CD4-positive, alpha-beta T cell (primary cell): ENCODE data around the gene PSME3IP1. TPM values are rescaled to one million over a fixed set of nuclear protein-coding genes. Genes with fewer than 3 reads are reported as not detected.

ENCODE experiments used
- ATAC-seq: fragments of 200-7000 bp; cut with Tn5 transposase; one replicate; pipeline ENCODE4 v1.10.0; 2022; ENCODE audit warnings: mild to moderate bottlenecking; ENCODE audit not compliant: poor library complexity
- CTCF ChIA-PET: fragments of 350-600 bp; sonication (Branson Sonifier 250); formaldehyde crosslinking; loops from one replicate; lab custom pipeline; 2021; ENCODE audit warnings: antibody characterized with exemption, inconsistent platforms; lab: Charles Lee
- POLR2A ChIA-PET: fragments of 350-600 bp; sonication (Branson Sonifier 250); formaldehyde crosslinking; loops from one replicate; lab custom pipeline; 2021; ENCODE audit warnings: antibody characterized with exemption, inconsistent platforms; lab: Charles Lee
- DNase-seq, 14 experiments: peaks; one replicate each; pipeline ENCODE4 v3.0.0-alpha.2; 2013 to 2020; ENCODE audit warnings: mixed read lengths in 2 of 14
- H3K27ac ChIP-seq, 2 donors: one replicate each; pipeline versions ENCODE4 v1.5.1 to v1.7.0; 2013; ENCODE audit warnings: low read length in 2 of 2, low read depth in 1 of 2, mild to moderate bottlenecking in 1 of 2
- H3K27me3 ChIP-seq, 2 experiments: 1 replicate in 1 of 2; 2 replicates in 1 of 2; pipeline versions ENCODE4 v1.6.1 to v1.7.0; 2013; ENCODE audit warnings: low read length in 2 of 2, control low read depth in 1 of 2, mild to moderate bottlenecking in 1 of 2, moderate library complexity in 1 of 2; ENCODE audit not compliant: insufficient read depth in 2 of 2, control insufficient read depth in 1 of 2
- H3K36me3 ChIP-seq: one replicate; pipeline ENCODE4 v1.6.1; 2013; ENCODE audit warnings: low read length, control low read depth; ENCODE audit not compliant: insufficient read depth
- H3K4me1 ChIP-seq: one replicate; pipeline ENCODE4 v1.6.1; 2013; ENCODE audit warnings: low read length, control low read depth; ENCODE audit not compliant: insufficient read depth
- H3K4me3 ChIP-seq: one replicate; pipeline ENCODE4 v1.5.1; 2013; ENCODE audit warnings: mild to moderate bottlenecking, low read length, moderate library complexity
- H3K9me3 ChIP-seq, 2 experiments: 1 replicate in 1 of 2; 2 replicates in 1 of 2; pipeline versions ENCODE4 v1.6.1 to v1.7.0; 2013; ENCODE audit warnings: low read length in 2 of 2, mild to moderate bottlenecking in 2 of 2, control low read depth in 1 of 2, moderate library complexity in 1 of 2; ENCODE audit not compliant: control insufficient read depth in 1 of 2, insufficient read depth in 1 of 2
- H3K27ac Mint-ChIP-seq: one replicate; pipeline ENCODE4 v1.8.0; 2020; ENCODE audit warnings: mixed read lengths
- H3K27me3 Mint-ChIP-seq: one replicate; pipeline ENCODE4 v1.8.0; 2021; ENCODE audit warnings: mixed read lengths
- H3K36me3 Mint-ChIP-seq: one replicate; pipeline ENCODE4 v1.8.0; 2021; ENCODE audit warnings: low read depth, mixed read lengths
- H3K4me1 Mint-ChIP-seq: one replicate; pipeline ENCODE4 v1.8.0; 2021; ENCODE audit warnings: low read depth, mixed read lengths
- H3K4me3 Mint-ChIP-seq: one replicate; pipeline ENCODE4 v1.8.0; 2020; ENCODE audit warnings: mild to moderate bottlenecking, mixed read lengths
- H3K9me3 Mint-ChIP-seq: one replicate; pipeline ENCODE4 v1.8.0; 2020; ENCODE audit warnings: mixed read lengths
- intact Hi-C, 2 experiments: fragments of 100-400 bp; cut with DNase I in 1 of 2; cut with micrococcal nuclease in 1 of 2; formaldehyde crosslinking; loops; one replicate each; pipeline versions ENCODE4 v1.15.1 to v1.9.0; 2023 to 2025; cut with DNase I, micrococcal nuclease
- total RNA-seq, 174 experiments: library from RNA in 2 of 174; stranded (reverse) in 2 of 174; gene quantifications; one replicate each; pipeline ENCODE4 v1.2.3 and lab custom pipeline; 2021 to 2026
- TF ChIP-seq, protein P1 (sequence below): fragments of 200-600 bp; IDR thresholded peaks from one replicate; pipeline ENCODE4 v1.8.0; 2022; ENCODE audit warnings: antibody characterized with exemption, mild to moderate bottlenecking

Gene PSME3IP1
- total RNA-seq, 2 experiments from 2014 or later = 77.1 to 77.9 TPM

DNA sequence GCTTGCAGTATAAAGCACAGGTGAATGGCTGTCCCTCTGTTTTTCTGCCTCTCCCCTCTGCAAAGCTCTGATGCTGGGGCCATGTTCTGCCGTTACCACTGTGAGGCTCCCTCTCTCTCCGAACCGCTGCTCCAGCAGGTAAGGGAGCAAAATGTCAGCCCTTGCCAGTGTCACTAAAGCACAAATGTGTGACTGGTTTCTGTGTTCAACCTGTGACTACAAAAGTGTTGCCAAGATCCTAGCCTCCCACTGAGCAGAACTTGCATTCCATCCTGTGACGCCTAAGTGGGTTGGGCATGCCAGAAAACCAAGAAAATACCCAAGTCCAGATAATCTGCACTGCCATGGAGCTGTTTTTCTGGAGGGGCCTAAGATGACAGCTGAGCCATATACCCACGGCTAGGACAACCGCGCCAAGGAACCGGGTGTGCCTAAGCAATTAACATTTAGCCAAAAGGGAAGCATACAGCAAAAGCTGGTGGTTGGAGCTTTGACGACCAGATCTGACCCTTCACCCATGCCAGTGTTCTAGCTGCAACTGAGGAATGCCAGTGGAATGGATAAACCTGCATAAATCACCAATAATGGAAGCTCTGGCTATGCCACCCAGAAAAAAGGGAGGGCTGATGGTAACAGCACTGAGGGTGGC is 35.0 kb downstream of the PSME3IP1 start:
- DNase-seq (no peak), ATAC-seq (no peak)
- H3K27me3 Mint-ChIP-seq = no peaks in the 10 kb centered on the region
- H3K36me3 Mint-ChIP-seq = peaks cover 36% of the 10 kb centered on the region
- no peak overlapping the region for H3K27ac Mint-ChIP-seq
- H3K4me3 Mint-ChIP-seq = no peak overlapping the region
- no peaks in the 10 kb centered on the region for H3K9me3 Mint-ChIP-seq
- no peaks in the 10 kb centered on the region for H3K27me3 ChIP-seq
- H3K4me1 ChIP-seq = peaks cover 3% of the 10 kb centered on the region
- CTCF ChIA-PET = interaction anchor here (0.6 kb wide), 1 partner anchor 312 kb away, joined by 4 read pairs; no protein-coding TSS in a partner anchor
- TF ChIP-seq, protein P1, sequence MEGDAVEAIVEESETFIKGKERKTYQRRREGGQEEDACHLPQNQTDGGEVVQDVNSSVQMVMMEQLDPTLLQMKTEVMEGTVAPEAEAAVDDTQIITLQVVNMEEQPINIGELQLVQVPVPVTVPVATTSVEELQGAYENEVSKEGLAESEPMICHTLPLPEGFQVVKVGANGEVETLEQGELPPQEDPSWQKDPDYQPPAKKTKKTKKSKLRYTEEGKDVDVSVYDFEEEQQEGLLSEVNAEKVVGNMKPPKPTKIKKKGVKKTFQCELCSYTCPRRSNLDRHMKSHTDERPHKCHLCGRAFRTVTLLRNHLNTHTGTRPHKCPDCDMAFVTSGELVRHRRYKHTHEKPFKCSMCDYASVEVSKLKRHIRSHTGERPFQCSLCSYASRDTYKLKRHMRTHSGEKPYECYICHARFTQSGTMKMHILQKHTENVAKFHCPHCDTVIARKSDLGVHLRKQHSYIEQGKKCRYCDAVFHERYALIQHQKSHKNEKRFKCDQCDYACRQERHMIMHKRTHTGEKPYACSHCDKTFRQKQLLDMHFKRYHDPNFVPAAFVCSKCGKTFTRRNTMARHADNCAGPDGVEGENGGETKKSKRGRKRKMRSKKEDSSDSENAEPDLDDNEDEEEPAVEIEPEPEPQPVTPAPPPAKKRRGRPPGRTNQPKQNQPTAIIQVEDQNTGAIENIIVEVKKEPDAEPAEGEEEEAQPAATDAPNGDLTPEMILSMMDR = no peak
- H3K4me1 Mint-ChIP-seq = peaks cover 19% of the 10 kb centered on the region
- H3K9me3 ChIP-seq = no peaks in the 10 kb centered on the region
- POLR2A ChIA-PET = interaction anchor here (1.1 to 2.5 kb wide), 2 partner anchors 7 to 9 kb away, joined by 3 to 7 read pairs; no protein-coding TSS in a partner anchor
- peaks cover 34% of the 10 kb centered on the region for H3K36me3 ChIP-seq
- no peak overlapping the region for H3K4me3 ChIP-seq
- no peak overlapping the region for H3K27ac ChIP-seq
- intact Hi-C loops = no loop called here

DNA sequence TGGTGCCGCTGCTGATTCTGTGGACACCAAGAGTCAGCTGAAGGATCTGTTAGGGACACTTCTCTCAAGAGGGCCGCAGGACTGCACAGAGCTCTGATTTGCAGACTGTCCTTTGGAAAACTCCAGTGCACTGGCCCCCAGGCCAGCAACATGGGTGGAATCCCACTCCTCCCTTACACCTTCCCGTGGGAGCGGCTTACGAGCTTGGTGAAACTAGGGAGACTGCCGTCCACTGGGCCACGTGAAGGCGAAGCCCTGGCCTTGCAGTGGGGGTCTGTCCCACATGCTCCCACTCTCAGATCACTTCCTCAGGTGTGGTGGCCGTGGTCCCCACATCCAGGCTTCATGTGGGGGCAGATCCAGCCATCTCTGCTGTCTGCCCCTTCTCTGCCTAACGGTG is 36.4 kb downstream of the PSME3IP1 start:
- H3K27me3 ChIP-seq = no peaks in the 10 kb centered on the region
- Mint-ChIP-seq H3K4me3 (no peak overlapping the region), H3K4me1 (peaks cover 21% of the 10 kb centered on the region), H3K9me3 (no peaks in the 10 kb centered on the region), H3K27ac (no peak overlapping the region), H3K27me3 (no peaks in the 10 kb centered on the region), H3K36me3 (peaks cover 24% of the 10 kb centered on the region)
- ATAC-seq = no peak
- TF ChIP-seq, protein P1 = no peak
- ChIA-PET CTCF (no interaction called here), POLR2A (interaction anchor here (0.9 to 1.4 kb wide), 2 partner anchors 13 to 63 kb away, joined by 3 to 4 read pairs; no protein-coding TSS in a partner anchor)
- peaks cover 7% of the 10 kb centered on the region for H3K4me1 ChIP-seq
- no peaks in the 10 kb centered on the region for H3K9me3 ChIP-seq
- H3K4me3 ChIP-seq = no peak overlapping the region
- peaks cover 26% of the 10 kb centered on the region for H3K36me3 ChIP-seq
- no peak overlapping the region for H3K27ac ChIP-seq
- intact Hi-C loops = no loop called here
- no peak for DNase-seq

DNA sequence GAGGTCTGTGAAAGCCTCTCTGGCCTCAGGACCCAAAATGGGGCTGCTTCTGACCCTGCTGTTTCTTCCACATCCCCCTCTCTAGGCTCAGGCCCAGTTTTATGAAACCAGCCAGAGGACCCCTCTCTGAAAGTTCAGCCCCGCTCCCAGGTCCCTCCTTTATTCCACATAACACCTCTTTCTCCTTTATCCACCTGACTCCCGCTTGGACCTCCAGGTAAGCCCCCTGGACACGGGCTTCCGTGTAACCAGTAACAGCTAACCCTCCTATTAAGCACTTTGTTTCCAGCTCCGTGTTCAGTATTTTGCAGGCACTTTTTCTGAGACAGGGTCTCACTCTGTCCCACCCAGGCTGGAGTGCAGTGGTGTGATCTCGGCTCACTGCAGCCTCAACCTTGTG is 37.4 kb downstream of the PSME3IP1 start:
- H3K9me3 Mint-ChIP-seq = no peaks in the 10 kb centered on the region
- H3K4me1 Mint-ChIP-seq = peaks cover 27% of the 10 kb centered on the region
- Histone ChIP-seq H3K4me1 (peaks cover 16% of the 10 kb centered on the region), H3K36me3 (peaks cover 17% of the 10 kb centered on the region), H3K9me3 (no peaks in the 10 kb centered on the region), H3K27me3 (no peaks in the 10 kb centered on the region), H3K4me3 (no peak overlapping the region), H3K27ac (no peak overlapping the region)
- no peaks in the 10 kb centered on the region for H3K27me3 Mint-ChIP-seq
- peak overlapping the region; percentile 36 for H3K27ac Mint-ChIP-seq
- no peak overlapping the region for H3K4me3 Mint-ChIP-seq
- TF ChIP-seq, protein P1 = no peak
- CTCF ChIA-PET = interaction anchor here (0.7 kb wide), 1 partner anchor 56 kb away, joined by 3 read pairs; the partner anchor contains the start of gene CPNE2
- DNase-seq = no peak
- peaks cover 15% of the 10 kb centered on the region for H3K36me3 Mint-ChIP-seq
- intact Hi-C loops = no loop called here
- ATAC-seq = no peak
- POLR2A ChIA-PET = interaction anchor here (1.4 kb wide), 1 partner anchor 13 kb away, joined by 4 read pairs; no protein-coding TSS in a partner anchor
